Activated CD4-positive, alpha-beta T cell treated with anti-CD3 and anti-CD28 coated beads, Interleukin-2, Interleukin-6, amounts not matched to agents 100 ng/mL and 50 ng/mL, durations not matched to agents 16 hours and 8 hours (primary cell): Measurements from ENCODE around the gene PYM1.
"Not testable (repeated sequence)": the region's sequence is repeated elsewhere in the genome, so short reads cannot be mapped to it uniquely, and the experiment has no call there.

Experiments used
- DNase-seq: peaks from one replicate; pipeline ENCODE4 v3.0.0-alpha.2; 2020

PYM1 gene

DNA sequence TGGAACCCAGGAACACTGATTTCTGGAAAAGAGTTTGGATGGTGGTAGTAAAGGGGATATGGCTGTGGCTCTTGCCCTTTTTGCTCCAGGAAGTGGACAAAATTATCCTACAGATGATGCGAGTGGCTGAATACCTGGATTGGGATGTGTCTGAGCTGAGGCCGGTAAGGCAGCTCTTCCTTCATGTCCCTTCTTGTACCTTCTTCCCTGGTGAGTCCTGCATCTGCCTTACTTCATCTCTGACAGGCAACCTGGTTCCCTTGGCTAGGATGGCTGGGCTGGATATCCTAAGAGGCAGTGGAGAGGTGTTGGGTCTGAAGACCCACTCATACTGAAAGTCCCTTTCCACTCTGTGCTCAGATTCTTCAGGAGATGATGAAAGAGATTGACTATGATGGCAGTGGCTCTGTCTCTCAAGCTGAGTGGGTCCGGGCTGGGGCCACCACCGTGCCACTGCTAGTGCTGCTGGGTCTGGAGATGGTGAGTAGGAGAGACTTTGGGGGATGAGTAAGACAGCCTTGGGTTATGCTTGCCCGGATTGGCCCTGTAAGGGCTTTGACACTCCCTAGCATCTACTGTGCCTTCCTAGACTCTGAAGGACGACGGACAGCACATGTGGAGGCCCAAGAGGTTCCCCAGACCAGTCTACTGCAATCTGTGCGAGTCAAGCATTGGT is 11.3 kb upstream of the PYM1 start:
- peak; percentile 46 for DNase-seq

DNA sequence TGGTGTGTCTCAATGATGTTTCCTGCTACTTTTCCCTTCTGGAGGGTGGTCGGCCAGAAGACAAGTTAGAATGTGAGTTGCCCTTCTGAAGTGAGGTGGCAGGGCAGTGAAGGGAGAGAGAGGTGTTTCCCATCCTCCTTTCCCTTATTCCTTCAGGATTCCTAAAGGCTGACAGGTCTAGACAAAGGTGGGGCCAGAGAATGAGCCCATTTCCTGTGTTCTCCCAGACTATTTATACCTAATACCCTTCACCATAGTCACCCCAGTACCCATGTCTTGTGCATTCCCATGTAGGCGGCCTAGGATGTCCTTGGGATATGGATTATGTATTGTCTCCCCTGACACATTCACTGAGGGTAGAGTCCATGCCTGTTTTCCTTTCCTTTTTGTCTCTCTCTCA is 10.3 kb upstream of the PYM1 start:
- no peak for DNase-seq

DNA sequence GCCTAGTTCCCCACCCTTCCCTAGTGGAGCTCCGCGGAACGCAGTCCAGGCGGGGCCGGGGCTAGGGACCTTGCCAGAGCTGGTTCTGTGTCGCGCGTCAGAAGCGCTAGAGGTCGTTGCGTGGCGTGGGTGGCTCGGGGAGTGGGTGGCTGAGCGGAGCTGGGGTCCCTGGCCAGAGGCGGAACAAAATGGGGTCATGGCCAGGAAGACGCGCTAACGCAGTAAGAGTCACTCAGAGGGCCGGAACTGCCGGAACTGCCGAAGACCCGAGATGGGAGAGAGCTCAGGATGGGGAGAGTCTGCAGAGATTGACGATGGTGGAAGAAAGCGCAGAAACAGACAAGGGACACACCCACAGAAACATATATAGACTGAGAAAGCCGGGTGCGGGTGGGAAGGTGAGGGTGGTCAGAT is 8.1 kb upstream of the PYM1 start:
- no peak for DNase-seq

DNA sequence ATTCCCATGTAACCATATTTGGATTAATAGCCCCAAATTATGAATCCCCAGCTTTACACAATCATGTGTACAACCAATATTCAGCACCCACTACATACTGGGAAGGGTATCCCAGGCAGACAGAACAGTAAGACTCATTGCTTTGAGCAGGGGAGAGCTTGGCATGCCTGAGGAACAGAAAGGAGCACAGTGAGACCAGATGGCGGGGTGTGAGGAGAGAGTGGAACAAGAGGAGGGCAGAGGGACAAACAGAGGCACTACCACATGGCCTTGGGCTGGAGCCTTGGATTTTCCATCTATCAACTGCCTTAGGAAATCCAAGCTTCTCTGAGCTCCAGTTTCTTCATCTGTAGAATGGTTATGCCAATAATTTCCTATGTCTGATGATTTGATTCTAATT is 7.1 kb upstream of the PYM1 start:
- DNase-seq, result no peak

DNA sequence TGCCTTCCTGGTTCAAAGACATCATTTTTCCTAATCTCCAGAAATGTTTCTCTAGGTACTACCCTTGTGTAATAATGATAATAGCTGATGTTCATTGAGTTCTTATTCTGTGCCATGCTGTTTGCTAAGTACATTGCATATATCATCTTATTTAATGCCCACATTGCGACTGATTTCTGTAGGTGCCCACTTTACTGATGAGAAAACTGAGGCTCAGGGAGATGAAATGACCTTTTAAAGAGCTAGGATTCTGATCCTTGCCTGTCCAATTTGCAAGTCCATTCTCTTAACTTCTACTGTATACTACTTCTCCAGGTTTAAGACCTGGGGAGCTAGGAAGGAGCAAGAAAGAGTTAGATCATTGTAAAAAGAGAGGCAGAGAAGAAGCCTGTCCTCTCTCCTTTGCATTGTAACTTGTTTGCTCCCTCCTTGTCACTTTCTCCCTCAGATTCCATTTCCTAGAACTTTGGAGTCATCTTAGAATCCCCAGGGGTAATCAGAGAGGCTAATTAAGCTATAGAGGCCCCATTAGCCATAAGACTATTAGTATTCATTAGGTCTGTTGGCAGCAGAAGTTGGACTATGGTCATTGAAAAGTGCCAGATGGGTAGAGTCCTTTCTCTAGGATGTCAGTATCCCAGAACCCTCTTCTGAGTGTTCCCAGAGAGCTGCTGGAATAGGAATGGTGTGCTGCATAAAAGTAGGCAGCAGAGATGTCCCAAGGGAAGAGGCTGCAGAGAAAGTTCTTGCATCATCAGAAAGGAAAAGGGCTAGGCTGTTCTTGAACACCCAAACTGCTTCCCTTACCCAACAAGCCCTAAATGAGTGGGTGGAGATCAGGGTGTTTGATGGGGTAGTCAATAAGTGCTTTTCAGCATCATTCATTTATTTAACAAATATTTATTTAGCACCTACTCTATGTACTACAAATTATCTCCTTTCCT is 6.4 kb upstream of the PYM1 start:
- no peak for DNase-seq

DNA sequence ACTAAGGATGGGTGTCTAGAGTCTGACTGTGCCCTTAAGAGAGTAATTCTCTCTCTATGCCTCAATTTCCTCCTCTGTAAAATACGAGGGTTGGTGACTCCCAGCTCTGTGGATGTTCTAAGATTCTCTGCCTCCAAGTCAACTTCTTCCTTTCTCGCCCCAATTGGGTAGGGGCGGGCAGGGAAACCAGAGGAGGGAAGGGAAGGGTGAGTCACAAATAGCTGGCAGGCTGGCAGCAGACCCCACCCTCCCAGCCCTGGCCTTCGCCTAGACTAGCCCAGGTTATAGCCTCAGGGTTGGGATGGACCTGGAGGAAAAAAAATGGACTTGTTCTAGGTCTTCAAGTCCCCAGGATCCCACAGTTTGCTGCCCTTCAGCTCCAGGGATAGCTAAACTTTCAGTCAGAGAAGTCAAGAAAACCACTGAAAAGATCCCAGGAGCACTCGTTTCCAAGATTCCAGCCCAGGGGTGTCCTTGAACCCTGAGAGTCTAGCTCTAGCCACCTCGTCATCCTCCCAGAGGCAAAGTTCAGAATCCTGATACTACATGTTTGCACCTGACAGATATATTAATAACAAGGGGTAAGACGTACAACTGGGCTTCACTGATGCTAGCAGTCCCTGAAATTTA is 5.6 kb upstream of the PYM1 start:
- DNase-seq, result no peak

DNA sequence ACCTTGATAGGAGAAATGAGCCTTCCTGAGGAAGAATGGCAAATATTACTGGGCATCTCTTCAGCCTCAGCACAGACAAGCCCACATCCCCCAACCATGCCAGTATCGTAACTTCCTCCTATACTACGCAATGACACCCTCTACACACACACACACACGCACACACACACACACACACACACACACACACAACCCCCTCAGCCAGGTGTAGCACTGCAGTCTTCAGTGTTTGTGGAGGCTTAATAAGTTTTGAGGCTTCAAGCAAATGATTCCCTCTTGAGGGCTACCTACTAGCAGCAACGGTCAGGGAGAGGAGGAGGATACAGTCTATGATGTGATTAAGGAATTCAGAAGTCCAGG is 4.8 kb upstream of the PYM1 start:
- DNase-seq, result peak; percentile 64

DNA sequence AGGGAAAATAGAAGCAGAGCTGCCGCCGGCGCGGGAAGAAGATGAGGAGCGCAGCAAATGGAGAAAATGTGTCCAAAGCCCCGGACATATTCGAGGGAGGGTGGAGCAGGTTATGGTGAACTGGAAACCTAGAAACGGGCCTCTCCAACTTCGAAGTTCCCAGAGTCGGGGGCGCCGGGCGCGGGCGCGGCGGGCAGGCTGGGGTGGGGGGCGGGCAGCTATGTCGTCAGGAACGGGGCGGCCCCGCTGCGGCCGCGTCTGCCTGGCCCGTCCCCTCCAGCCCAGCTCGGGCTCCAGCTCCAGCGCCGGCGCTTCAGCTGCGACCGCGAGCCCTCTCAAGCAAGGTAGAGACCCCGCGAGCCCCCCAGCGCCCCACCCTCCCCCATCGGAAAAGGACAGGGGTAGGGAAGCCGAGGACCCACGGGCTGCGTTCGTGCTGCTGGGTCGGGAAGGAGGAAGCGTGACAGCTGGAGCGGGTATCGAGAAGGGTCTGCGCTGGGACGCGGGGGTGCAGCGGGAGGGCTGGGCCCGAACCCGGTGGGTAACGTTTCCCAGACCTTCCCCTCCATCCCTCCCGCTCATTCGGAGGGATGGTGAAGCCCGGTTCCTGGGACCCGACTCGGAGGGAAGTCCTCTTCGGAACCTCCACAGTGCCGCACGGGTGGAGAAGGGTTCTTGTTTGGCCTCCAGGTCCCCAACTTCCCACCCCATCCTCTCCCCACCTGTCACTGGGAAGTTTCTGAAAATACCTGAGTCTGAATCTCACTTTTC is 4.3 kb upstream of the PYM1 start:
- DNase-seq, result no peak

DNA sequence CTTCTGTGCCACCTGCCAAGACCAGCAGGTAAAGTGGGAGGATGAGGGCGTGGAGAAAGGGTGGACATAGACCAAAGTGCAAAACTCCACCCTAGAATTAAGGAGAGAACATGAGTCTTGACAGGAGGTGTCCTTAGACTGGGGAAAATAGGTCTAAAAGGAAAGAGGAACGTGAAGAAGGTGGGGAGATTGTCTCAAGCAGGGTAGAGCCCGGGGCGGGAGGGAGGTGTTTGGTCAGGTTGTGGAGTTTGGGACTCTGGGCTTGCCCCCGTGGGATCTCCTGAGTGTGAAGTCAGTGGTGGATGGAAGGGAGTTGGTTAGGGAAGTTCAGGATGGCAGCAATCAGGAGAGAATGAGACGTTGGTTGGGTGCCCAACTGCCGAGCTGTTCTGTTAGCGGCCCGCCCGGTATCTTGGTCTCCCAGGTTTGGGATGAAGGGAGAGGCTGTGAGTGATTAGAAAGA is 3.7 kb upstream of the PYM1 start:
- no peak for DNase-seq

DNA sequence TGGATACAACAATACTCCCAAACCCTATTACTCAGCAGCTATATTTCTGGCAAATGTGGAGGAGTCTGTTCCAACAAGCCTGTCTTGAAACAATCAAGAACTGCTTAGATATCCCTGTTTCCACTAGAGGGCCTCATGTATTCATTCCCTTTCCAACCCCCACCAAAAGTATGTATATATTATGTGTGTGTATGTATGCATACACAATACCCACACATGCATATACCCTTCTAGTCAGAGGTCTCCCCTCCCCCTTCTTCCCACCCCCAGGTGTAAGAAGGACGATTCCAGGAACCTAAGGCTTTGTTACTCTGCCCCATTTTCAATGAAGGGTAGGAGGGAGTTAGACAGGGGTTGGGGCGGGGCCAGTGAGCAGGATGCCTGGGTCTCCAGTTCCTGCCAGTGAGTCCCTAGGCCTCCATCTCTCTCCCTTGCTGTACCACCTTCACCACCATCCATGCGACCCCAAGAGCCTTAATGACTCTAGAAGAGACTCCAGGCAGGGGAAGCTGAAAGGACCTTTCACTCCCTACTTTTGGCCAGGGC is 3.1 kb upstream of the PYM1 start, which contains the start of gene DGKA:
Gene DGKA (plus strand): TSS at position 392 of the 546 bp plus-strand sequence. CDS start 5,342 bp downstream, outside the sequence.
- peak; percentile 87 for DNase-seq

DNA sequence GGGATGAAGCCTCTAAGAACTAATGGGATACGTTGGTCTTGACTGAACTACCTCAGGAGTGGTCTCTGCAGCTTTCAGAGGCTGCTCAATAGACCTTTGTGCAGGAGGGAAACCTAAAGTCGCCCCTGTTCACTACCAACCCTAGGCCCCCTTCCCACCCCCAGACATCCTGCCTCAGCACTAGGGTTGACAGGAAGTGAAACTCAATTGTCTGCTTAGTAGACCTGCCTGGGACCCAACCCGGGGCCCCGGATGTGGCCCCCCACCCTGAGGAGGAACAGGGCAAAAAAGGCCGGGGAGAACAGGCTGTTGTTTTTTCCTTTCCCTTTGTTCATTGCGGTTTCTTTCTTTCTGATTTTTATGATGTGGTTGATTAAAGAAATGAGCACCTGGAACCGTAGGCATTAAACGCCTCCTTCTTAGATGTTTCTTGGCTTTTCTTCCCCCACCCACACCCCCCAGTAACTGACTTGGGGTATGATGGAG is 1.7 kb upstream of the PYM1 start:
- peak; percentile 93 for DNase-seq

DNA sequence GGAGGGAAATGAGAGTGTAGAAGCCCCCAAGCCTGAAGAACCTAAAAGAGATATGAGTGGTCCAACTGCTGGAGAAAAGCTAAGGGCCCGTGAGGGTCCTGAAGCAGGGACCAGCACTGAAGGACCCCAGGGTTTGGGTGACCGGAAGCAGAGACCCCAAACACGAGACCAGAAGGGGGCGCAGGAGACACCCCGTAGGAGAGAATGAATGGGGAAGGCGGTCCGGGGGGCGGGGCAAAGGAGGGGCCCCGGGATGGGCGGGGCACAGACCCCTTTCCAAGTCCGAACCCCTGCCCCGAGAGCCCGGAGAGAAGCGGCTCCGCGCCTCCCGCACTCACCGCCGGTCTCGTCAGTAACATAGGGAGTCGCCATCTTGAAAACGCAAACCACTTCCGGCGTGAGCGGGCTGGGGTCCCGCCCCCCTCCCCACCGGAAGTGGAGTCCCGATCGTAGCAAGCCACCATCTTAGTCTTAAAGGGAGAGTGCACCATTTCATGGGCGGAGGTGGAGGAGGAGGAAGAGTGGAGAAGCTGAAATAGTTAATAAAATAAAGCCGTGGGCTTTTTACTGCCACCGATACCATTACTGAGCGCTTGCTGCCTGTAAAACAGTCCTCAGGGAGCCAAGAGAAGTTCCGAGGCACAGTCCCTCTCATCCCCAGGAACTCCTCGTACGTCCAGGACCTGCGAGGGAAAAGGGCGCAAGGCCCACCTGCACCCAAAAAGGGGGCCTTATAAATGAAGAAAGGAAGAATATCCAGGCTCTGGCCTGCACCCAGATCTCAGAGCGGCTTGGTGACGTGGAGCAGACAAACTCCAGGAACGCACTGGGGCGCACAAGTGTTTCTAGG is 731 bp downstream of the PYM1 start:
- DNase-seq, result peak; percentile 95

DNA sequence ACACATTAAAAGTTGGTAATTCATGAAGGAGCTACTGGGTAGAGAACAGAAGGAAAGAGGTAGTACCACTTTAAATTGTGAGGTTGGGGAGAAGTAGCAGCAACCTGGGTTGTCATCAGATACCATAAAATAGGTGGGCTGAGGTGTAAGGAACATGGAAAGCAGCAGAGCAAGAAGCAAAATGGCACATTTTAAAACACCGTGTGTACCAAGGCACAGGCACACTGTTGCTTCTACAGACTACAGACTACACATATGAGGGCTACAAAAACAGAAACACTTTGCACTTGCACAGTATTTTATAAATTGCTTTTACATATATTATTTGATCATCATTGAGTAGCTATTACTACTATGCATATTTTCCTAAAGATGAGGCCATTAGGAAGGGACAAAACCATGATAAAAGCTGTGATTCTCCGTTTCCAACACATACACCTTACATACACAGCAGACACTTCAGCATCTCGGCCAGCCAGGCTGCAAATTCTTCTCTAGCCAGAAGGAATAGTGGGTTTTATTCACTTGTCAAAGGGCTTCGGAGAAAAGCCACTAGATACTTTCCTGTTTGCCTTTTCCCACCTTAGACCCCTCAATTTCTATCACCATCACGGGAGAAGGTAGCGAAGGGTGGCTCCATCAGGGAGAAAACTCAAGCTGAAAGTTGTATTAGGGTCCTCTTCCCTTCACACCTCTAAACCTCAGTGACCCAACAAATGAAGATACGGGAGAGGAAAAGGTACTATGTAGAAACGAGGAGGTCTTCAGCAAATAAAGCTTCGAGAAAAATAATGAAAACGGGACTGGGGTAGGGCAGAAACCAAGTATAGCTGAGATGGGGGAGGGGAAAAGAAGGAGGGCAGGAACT is 1.6 kb downstream of the PYM1 start:
- no peak for DNase-seq

DNA sequence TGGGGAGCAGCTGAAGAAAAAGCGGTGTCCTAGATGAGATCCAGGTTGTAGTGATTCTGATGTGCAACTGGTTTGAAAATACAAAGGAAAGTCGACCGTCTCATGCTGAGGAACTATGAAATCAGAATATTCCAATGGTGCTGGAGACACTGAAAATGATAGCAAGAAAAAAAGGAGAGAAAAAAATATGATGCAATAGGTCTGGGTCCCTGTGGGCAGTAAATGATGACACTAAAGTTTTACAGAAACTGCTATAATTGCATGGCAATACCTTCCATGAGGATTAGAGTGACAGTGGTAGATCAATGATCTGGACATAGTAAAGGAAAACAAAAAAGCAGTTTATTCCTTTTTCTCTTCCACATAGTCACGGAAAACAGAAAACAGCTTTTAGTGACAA is 2.3 kb downstream of the PYM1 start:
- DNase-seq, result no peak

DNA sequence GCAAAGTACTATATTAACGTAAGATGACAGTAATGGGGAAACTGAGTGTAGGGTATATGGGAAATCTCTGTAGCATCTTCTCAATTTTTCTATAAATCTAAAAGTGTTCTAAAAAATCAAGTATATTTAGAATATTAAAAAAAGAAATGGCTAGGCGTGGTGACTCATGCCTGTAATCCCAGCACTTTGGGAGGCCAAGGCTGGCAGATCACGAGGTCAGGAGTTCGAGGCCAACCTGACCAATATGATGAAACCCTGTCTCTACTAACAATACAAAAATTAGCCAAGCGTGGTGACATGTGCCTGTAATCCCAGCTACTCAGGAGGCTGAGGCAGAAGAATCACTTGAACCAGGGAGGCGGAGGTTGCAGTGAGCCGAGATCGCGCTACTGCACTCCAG is 4.0 kb downstream of the PYM1 start:
- DNase-seq, result not testable (repeated sequence)

DNA sequence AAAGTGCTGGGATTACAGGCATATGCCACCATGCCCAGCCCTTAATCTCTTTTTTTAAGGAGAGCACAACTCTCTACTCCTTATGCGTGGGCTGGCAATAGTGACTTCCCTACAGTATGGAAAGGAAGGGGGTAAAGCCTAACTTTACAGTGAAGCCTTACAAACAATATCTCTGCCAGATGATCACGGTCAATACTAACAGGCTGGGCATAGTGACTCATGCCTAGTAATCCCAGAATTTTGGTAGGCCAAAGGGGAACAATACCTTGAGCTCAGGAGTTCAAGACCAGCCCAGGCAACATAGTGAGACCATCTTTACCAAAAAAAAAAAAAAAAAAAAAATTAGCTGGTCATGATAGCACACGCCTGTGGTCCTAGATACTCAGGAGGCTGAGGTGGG is 5.6 kb downstream of the PYM1 start:
- DNase-seq, result no peak

DNA sequence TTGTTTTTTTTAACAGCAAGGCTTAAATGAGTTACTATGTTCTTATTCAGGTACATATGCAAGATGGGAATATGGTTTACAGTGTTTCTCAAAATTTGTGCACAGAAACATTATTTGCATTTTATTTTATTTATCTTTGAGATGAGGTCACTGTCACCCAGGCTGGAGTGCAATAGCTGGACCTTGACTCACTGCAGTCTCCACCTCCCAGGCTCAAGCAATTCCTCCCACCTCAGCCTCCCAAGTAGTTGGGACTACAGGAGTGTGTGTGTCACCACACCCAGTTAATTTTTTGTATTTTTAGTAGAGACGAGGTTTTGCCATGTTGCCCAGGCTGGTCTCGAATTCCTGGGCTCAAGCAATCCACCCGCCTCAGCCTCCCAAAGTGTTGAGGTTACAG is 8.7 kb downstream of the PYM1 start:
- DNase-seq, result not testable (repeated sequence)

DNA sequence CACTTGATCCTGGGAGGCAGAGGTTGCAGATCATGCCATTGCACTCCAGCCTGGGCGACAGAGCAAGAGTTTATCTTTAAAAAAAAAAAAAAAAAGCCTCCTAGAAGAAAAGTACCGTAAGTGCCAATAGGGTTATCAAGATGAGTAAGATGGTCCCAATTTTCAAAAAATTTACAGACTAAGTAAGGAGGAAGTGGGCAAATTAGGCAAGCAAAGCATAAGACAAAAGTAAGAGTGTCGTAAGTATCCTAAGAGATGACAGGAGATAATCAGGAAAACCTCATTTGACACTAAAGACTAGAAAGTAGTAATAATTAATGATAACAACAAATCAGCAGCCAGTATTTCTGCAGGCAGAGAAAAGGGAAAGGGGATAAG is 12.2 kb downstream of the PYM1 start:
- no peak for DNase-seq

DNA sequence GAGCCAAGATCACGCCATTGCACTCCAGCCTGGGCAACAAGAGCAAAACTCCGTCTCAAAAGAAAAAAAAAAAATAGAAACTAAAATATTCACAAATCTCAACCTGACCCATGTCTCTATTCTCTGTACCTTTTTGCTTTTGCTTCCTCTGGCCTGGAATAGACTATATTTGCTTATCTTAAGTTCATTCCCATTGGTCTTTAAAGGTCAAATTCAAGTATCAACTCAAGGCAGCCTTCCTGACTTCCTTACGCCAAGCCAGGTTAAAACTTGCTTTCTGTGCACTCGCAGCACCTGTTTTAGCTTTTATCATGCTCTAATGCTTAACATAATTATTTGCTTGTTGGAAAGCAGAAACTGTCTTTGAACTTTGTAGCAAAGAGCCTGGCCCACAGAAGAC is 14.8 kb downstream of the PYM1 start:
- DNase-seq, result no peak

DNA sequence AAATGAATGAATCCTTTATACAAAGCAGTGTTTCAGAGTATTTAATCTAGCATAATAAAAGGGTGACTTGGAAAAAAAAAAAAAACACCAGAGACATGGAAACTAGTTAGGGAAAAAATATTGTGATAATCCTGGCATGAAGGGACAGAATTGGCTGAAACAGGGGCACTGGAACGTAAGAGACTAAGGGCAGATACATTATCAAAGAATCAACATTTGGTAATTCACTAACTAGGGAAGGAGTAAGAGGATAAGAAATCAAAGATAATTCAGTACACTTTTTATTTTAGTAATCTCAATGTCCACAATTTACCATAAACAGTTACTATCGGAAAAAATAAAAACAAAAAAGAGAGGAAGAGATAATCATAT is 18.2 kb downstream of the PYM1 start:
- DNase-seq, result no peak
